Esophagus squamous epithelium (tissue), 5 donors: ENCODE results near the gene EIF5A. TPM values are rescaled to one million over a fixed set of nuclear protein-coding genes. Genes with fewer than 3 reads are reported as not detected.

Source experiments
- DNase-seq: peaks from one replicate; lab custom pipeline; 2025; lab: John Stamatoyannopoulos, UW
- H3K27ac ChIP-seq, 4 donors: fragments of 200-600 bp; sonication (generic); one replicate each; pipeline ENCODE4 v1.5.1; 2016 to 2019; ENCODE audit warnings: mild to moderate bottlenecking in 1 of 4
- H3K27me3 ChIP-seq, 4 donors: fragments of 200-600 bp; sonication (generic); 1 replicate in 3 of 4; 2 replicates in 1 of 4; pipeline versions ENCODE4 v1.5.1 to v1.6.0; 2017 to 2021; ENCODE audit warnings: antibody characterized with exemption in 1 of 4
- H3K36me3 ChIP-seq, 3 donors: fragments of 200-600 bp; sonication (generic); one replicate each; pipeline ENCODE4 v1.5.1; 2016 to 2019
- H3K4me1 ChIP-seq, 3 donors: fragments of 200-600 bp; sonication (generic); one replicate each; pipeline ENCODE4 v1.5.1; 2017 to 2019
- H3K4me3 ChIP-seq, 4 donors: fragments of 200-600 bp; sonication (generic); 1 replicate in 3 of 4; 2 replicates in 1 of 4; pipeline ENCODE4 v1.5.1; 2016 to 2019; ENCODE audit warnings: mild to moderate bottlenecking in 2 of 4, moderate library complexity in 1 of 4
- H3K9me3 ChIP-seq, 3 donors: fragments of 200-600 bp; sonication (generic); one replicate each; pipeline ENCODE4 v1.5.1; 2016 to 2019
- CTCF ChIP-seq, 6 experiments: fragments of 450-650 bp in 4 of 6; fragments of 200-600 bp in 2 of 6; sonication (generic) in 2 of 6; IDR thresholded peaks; one replicate each; pipeline ENCODE4 v1.5.1; 2016 to 2019; ENCODE audit warnings: antibody characterized with exemption in 6 of 6, mild to moderate bottlenecking in 4 of 6, moderate library complexity in 4 of 6
- POLR2A ChIP-seq, 4 donors: fragments of 450-650 bp; IDR thresholded peaks; one replicate each; pipeline ENCODE4 v1.6.1; 2017; ENCODE audit warnings: antibody characterized with exemption in 4 of 4, mild to moderate bottlenecking in 4 of 4, moderate library complexity in 3 of 4
- WGBS, 2 donors: methylation state at CpG; one replicate each; pipeline ENCODE4 v1.1.5; 2018; 5-methylcytosine and 5-hydroxymethylcytosine counted together
- intact Hi-C: fragments of 100-400 bp; cut with DNase I; formaldehyde crosslinking; loops from one replicate; pipeline ENCODE4 v1.15.0; 2022
- total RNA-seq, 4 donors: library from RNA; depleted of rRNA; stranded (reverse); fragments of >200 nt; gene quantifications; one replicate each; pipeline ENCODE4 v1.1.0, GENCODE V29; 2016
- donor health status: DM: yes; HTN: yes; CAD: no.

Gene EIF5A
- total RNA-seq, 4 donors from 2014 or later = 324 to 543 (median 394) TPM

- H3K27ac ChIP-seq = peak overlapping the region in 3 of 4 donors; percentile 0 to 99 (median 21)
- intact Hi-C loops = no loop called here
- no peak for DNase-seq
- no peak overlapping the region for H3K4me3 ChIP-seq
- WGBS, 2 donors = 66 to 87% methylated on average over 3 to 4 of the region's 7 CpGs
- H3K27me3 ChIP-seq = no peaks in the 10 kb centered on the region
- peaks cover 37 to 78% (median 49%) of the 10 kb centered on the region in 3 donors for H3K4me1 ChIP-seq
- no peak for TF ChIP-seq POLR2A (IDR thresholded peaks at IDR 0.05)
- peak in 3 of 6 experiments; percentile 14 to 49 (median 30) for TF ChIP-seq CTCF (IDR thresholded peaks at IDR 0.05)
- H3K9me3 ChIP-seq = no peaks in the 10 kb centered on the region
- peaks cover 39 to 70% (median 53%) of the 10 kb centered on the region in 3 donors for H3K36me3 ChIP-seq
Measured at GRCh38 chr17:7313088-7313889, 5.9 kb downstream of the EIF5A start.

- Histone ChIP-seq H3K36me3 (peaks cover 39 to 78% (median 59%) of the 10 kb centered on the region in 3 donors), H3K4me1 (peaks cover 33 to 74% (median 46%) of the 10 kb centered on the region in 3 donors), H3K27ac (peak overlapping the region; percentile 92 to 99 (median 96)), H3K27me3 (no peaks in the 10 kb centered on the region), H3K4me3 (peak overlapping the region; percentile 85 to 94 (median 90)), H3K9me3 (no peaks in the 10 kb centered on the region)
- intact Hi-C loops = no loop called here
- WGBS, 2 donors = 39 to 40% methylated on average over 9 of the region's 9 CpGs
- TF ChIP-seq POLR2A (IDR thresholded peaks at IDR 0.05) = no peak
- no peak for TF ChIP-seq CTCF (IDR thresholded peaks at IDR 0.05)
- no peak for DNase-seq
Measured at GRCh38 chr17:7313890-7314718, 6.7 kb downstream of the EIF5A start.

- Histone ChIP-seq H3K4me1 (peaks cover 25 to 66% (median 37%) of the 10 kb centered on the region in 3 donors), H3K4me3 (peak within 1 kb of the TSS; percentile 85 to 94 (median 90)), H3K27me3 (no peaks in the 10 kb centered on the region), H3K36me3 (peaks cover 35 to 79% (median 54%) of the 10 kb centered on the region in 3 donors), H3K9me3 (no peaks in the 10 kb centered on the region), H3K27ac (peak within 1 kb of the TSS; percentile 92 to 99 (median 96))
- DNase-seq = peak; percentile 67
- 0% methylated on average over 5 to 8 of the region's 95 CpGs for WGBS, 2 donors
- intact Hi-C loops = no loop called here
- TF ChIP-seq POLR2A (IDR thresholded peaks at IDR 0.05) = peak in 3 of 4 donors; percentile 81 to 88 (median 83)
- TF ChIP-seq CTCF (IDR thresholded peaks at IDR 0.05) = peak in 1 of 6 experiments; percentile 17
Measured at GRCh38 chr17:7314719-7315569, 7.5 kb downstream of the EIF5A start, which contains the start of gene GPS2. Gene GPS2 (minus strand): TSS chr17:7315360. CDS start chr17:7315052, 308 bp downstream.

GRCh38 chr17:7315570-7316235 is 8.3 kb downstream of the EIF5A start:
- 33 to 54% methylated on average over 7 to 9 of the region's 30 CpGs for WGBS, 2 donors
- Histone ChIP-seq H3K4me1 (peaks cover 22 to 58% (median 31%) of the 10 kb centered on the region in 3 donors), H3K4me3 (peak overlapping the region; percentile 85 to 94 (median 90)), H3K9me3 (no peaks in the 10 kb centered on the region), H3K36me3 (peaks cover 34 to 79% (median 53%) of the 10 kb centered on the region in 3 donors), H3K27me3 (no peaks in the 10 kb centered on the region), H3K27ac (peak overlapping the region; percentile 92 to 99 (median 96))
- DNase-seq = no peak
- intact Hi-C loops = no loop called here
- no peak for TF ChIP-seq CTCF (IDR thresholded peaks at IDR 0.05)
- TF ChIP-seq POLR2A (IDR thresholded peaks at IDR 0.05) = no peak
